ENCODE data around the gene ALDH3B2.
"Not testable (repeated sequence)": the region's sequence is repeated elsewhere in the genome, so short reads cannot be mapped to it uniquely, and the experiment has no call there.

DNA sequence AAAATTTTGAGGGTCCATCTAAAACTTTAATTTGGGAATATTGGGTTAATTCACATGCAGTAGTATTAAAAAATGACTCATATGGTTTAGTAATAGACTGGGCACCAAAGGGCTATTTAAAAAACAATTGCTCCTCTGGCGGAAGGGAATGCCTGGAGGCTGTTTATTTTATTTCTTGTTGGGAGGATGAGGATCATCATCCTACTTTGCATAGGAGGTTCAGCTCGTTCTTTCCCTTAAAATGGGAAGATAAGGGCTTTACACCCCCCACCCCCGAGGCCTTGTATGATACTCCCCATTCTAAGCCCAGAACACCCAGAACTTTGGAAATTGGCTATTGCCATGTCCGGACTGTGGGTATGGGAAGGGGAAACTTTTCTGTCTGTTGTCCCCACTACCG, 29.3 kb upstream of the ALDH3B2 start:
- TF ChIP-seq, protein P1, sequence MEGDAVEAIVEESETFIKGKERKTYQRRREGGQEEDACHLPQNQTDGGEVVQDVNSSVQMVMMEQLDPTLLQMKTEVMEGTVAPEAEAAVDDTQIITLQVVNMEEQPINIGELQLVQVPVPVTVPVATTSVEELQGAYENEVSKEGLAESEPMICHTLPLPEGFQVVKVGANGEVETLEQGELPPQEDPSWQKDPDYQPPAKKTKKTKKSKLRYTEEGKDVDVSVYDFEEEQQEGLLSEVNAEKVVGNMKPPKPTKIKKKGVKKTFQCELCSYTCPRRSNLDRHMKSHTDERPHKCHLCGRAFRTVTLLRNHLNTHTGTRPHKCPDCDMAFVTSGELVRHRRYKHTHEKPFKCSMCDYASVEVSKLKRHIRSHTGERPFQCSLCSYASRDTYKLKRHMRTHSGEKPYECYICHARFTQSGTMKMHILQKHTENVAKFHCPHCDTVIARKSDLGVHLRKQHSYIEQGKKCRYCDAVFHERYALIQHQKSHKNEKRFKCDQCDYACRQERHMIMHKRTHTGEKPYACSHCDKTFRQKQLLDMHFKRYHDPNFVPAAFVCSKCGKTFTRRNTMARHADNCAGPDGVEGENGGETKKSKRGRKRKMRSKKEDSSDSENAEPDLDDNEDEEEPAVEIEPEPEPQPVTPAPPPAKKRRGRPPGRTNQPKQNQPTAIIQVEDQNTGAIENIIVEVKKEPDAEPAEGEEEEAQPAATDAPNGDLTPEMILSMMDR (conservative IDR thresholded peaks at IDR 0.05; ENCODE audit: low read length): not testable (repeated sequence)
- not testable (repeated sequence) for TF ChIP-seq EZH2phosphoT487 (IDR thresholded peaks at IDR 0.05; ENCODE audit: borderline replicate concordance)
